MM.1S (cell line): ENCODE measurements around the gene DCP2.

Source experiments
- DNase-seq: peaks from one replicate; pipeline ENCODE4 v3.0.0-alpha.2; 2015
- H2AFZ ChIP-seq: fragments of 300-600 bp; sonication (generic); 2 replicates; pipeline ENCODE4 v1.6.0; 2016; ENCODE audit warnings: antibody characterized with exemption, low read length
- H3F3A ChIP-seq: fragments of 300-600 bp; sonication (generic); 2 replicates; pipeline ENCODE4 v1.6.1; 2016; ENCODE audit warnings: mild to moderate bottlenecking, antibody characterized with exemption, low read length, moderate library complexity, mixed read lengths; ENCODE audit not compliant: insufficient read depth
- H3K27ac ChIP-seq: fragments of 300-600 bp; sonication (generic); 2 replicates; pipeline ENCODE4 v1.5.1; 2016; ENCODE audit warnings: mild to moderate bottlenecking, low read length
- H3K27me3 ChIP-seq: fragments of 300-600 bp; sonication (generic); replicated peaks from 2 replicates; pipeline ENCODE4 v1.6.0; 2016; ENCODE audit warnings: low read length; ENCODE audit not compliant: insufficient read depth
- H3K36me3 ChIP-seq: fragments of 300-600 bp; sonication (generic); replicated peaks from 2 replicates; pipeline ENCODE4 v1.6.1; 2016; ENCODE audit warnings: mild to moderate bottlenecking, low read length, mixed read lengths; ENCODE audit not compliant: insufficient read depth
- H3K4me1 ChIP-seq: fragments of 300-600 bp; sonication (generic); 2 replicates; pipeline ENCODE4 v1.6.1; 2016; ENCODE audit warnings: low read length, mixed read lengths
- H3K4me2 ChIP-seq: fragments of 300-600 bp; sonication (generic); 2 replicates; pipeline ENCODE4 v1.6.0; 2016; ENCODE audit warnings: low read depth, low read length
- H3K4me3 ChIP-seq: fragments of 300-600 bp; sonication (generic); 2 replicates; pipeline ENCODE4 v1.5.1; 2016; ENCODE audit warnings: low read length, mixed read lengths
- H3K79me2 ChIP-seq: fragments of 300-600 bp; sonication (generic); 2 replicates; pipeline ENCODE4 v1.6.1; 2016; ENCODE audit warnings: mixed run types, low read length, mixed read lengths
- H3K9ac ChIP-seq: fragments of 300-600 bp; sonication (generic); 2 replicates; pipeline ENCODE4 v1.6.1; 2016; ENCODE audit warnings: low read length, mixed read lengths
- H3K9me2 ChIP-seq: fragments of 300-600 bp; sonication (generic); replicated peaks from 2 replicates; pipeline ENCODE4 v1.6.1; 2016; ENCODE audit warnings: mild to moderate bottlenecking, low read length, mixed read lengths; ENCODE audit not compliant: insufficient read depth
- H3K9me3 ChIP-seq: fragments of 300-600 bp; sonication (generic); replicated peaks from 2 replicates; pipeline ENCODE4 v1.6.1; 2016; ENCODE audit warnings: mild to moderate bottlenecking, low read length, mixed read lengths; ENCODE audit not compliant: insufficient read depth
- H4K20me1 ChIP-seq: fragments of 300-600 bp; sonication (generic); 2 replicates; pipeline ENCODE4 v1.6.1; 2016; ENCODE audit warnings: mild to moderate bottlenecking, low read length, moderate library complexity, mixed read lengths; ENCODE audit not compliant: insufficient read depth
- EZH2 ChIP-seq: fragments of 300-600 bp; sonication (generic); optimal IDR thresholded peaks from 2 replicates; pipeline ENCODE3; 2017; ENCODE audit warnings: low read depth, mild to moderate bottlenecking, antibody characterized with exemption, low read length, mixed read lengths
- EZH2phosphoT487 ChIP-seq: fragments of 300-600 bp; sonication (generic); IDR thresholded peaks from 2 replicates; pipeline ENCODE4 v1.6.1; 2018; ENCODE audit warnings: antibody characterized with exemption, low read length
- TF ChIP-seq, protein P1 (sequence below): fragments of 300-600 bp; sonication (generic); IDR thresholded peaks from 2 replicates; pipeline ENCODE4 v1.5.1; 2016; ENCODE audit warnings: antibody characterized with exemption, low read length, mixed read lengths

The DCP2 gene

DNA sequence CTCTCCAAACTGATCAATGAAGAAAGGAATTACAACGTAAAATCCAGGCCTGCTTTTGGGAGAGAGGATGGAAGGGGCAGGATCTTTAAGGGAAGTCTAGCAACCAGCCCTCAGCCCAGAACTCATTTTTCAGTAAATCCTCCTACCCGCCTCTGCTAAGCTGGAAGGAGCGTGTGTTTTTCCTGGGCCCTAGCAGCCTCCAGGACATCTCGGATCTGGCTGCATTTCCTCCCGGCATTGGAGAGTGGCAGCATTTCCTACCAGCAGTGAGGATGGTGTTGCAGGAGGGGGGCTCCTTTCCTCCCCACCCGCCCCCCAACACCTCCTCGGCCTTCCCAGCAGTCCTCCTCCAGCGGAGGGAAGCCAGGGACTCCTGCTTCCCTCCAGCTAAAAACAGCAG, 54.5 kb downstream of the DCP2 start:
- Histone ChIP-seq H3K4me1 (no peaks in the 10 kb centered on the region), H3K9me2 (no peaks in the 10 kb centered on the region), H2AFZ (no peak overlapping the region), H3F3A (no peaks in the 10 kb centered on the region; the same call in 1 of the 2 replicates), H3K79me2 (0 out of 2 replicates have a peak, but pooled peaks cover 4% of the 10 kb centered on the region), H3K4me2 (no peak overlapping the region), H3K27me3 (no peaks in the 10 kb centered on the region), H3K27ac (no peak overlapping the region), H3K36me3 (peaks cover 11% of the 10 kb centered on the region; the same call in 1 of the 2 replicates), H4K20me1 (no peaks in the 10 kb centered on the region), H3K9ac (no peak overlapping the region), H3K9me3 (no peaks in the 10 kb centered on the region), H3K4me3 (no peak overlapping the region)
- no peak for DNase-seq
- TF ChIP-seq EZH2 (no peak), EZH2phosphoT487 (no peak)
- TF ChIP-seq, protein P1, sequence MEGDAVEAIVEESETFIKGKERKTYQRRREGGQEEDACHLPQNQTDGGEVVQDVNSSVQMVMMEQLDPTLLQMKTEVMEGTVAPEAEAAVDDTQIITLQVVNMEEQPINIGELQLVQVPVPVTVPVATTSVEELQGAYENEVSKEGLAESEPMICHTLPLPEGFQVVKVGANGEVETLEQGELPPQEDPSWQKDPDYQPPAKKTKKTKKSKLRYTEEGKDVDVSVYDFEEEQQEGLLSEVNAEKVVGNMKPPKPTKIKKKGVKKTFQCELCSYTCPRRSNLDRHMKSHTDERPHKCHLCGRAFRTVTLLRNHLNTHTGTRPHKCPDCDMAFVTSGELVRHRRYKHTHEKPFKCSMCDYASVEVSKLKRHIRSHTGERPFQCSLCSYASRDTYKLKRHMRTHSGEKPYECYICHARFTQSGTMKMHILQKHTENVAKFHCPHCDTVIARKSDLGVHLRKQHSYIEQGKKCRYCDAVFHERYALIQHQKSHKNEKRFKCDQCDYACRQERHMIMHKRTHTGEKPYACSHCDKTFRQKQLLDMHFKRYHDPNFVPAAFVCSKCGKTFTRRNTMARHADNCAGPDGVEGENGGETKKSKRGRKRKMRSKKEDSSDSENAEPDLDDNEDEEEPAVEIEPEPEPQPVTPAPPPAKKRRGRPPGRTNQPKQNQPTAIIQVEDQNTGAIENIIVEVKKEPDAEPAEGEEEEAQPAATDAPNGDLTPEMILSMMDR, result no peak

DNA sequence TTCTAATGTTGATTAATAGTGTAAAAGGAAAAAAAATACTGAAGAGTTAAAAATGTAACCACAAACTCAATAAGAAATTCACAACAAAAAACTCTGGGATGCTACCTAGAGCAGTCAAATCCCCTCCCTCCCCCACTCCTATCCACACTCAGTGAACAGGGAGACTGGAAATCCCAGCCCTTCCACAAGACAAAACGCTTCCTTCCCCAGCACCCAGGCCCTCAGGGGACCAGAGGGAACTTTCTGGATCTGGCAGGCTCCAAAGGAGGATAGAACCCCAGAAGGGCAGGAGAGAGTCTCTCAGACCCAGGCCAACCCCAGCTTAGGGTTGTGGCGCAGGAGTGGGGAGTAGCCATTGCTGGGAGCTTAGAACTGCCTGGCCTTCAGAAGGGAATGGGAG, 55.0 kb downstream of the DCP2 start:
- no peak for DNase-seq
- Histone ChIP-seq H3K4me2 (no peak overlapping the region), H3K9me3 (no peaks in the 10 kb centered on the region), H3F3A (no peaks in the 10 kb centered on the region; the same call in 1 of the 2 replicates), H3K4me1 (no peaks in the 10 kb centered on the region), H3K4me3 (no peak overlapping the region), H3K27ac (no peak overlapping the region), H3K9me2 (no peaks in the 10 kb centered on the region), H4K20me1 (no peaks in the 10 kb centered on the region), H3K79me2 (0 out of 2 replicates have a peak, but pooled peaks cover 4% of the 10 kb centered on the region), H3K27me3 (no peaks in the 10 kb centered on the region), H3K36me3 (peaks cover 9% of the 10 kb centered on the region; the same call in 1 of the 2 replicates), H2AFZ (no peak overlapping the region), H3K9ac (no peak overlapping the region)
- TF ChIP-seq EZH2, result no peak
- TF ChIP-seq, protein P1, result no peak
- TF ChIP-seq EZH2phosphoT487, result no peak

DNA sequence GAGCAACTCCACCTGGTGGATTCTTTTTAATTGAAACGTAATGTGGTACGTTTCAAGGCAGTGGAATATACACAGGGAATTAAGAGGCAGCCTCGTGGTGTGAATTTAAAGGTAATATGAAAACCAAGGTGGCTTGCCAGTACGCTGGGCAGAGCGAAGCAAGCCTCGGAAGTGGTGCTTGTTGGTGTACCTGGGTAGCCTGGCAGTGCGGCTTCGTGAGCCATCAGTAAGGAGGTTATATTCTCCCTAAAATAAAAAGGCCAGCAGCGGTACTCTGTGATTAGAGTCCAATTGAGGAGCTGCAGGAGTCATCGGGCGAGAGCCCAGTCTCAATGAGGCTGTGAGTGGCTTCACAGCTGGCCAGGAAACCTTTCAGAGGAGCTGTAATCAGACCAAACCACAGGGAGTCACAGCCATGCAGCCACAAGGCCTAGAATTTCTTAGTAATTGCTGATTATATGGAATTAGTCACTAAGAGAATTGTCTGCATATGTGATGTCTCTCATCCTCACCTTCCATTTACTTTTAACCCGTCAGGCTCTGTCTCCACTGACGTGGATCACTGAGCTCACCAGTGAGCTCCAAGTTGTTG, 57.7 kb downstream of the DCP2 start:
- H3K4me2 ChIP-seq, result no peak overlapping the region
- H3K9me2 ChIP-seq, result no peaks in the 10 kb centered on the region
- no peaks in the 10 kb centered on the region for H4K20me1 ChIP-seq
- H3K27ac ChIP-seq, result no peak overlapping the region
- no peaks in the 10 kb centered on the region for H3K79me2 ChIP-seq
- no peak overlapping the region for H2AFZ ChIP-seq
- no peaks in the 10 kb centered on the region for H3K27me3 ChIP-seq
- TF ChIP-seq, protein P1, result no peak
- TF ChIP-seq EZH2phosphoT487, result no peak
- no peak for TF ChIP-seq EZH2
- H3K36me3 ChIP-seq, result no peaks in the 10 kb centered on the region; the same call in 1 of the 2 replicates
- no peak overlapping the region for H3K9ac ChIP-seq
- no peaks in the 10 kb centered on the region for H3K4me1 ChIP-seq
- H3K4me3 ChIP-seq, result no peak overlapping the region
- no peaks in the 10 kb centered on the region; the same call in 1 of the 2 replicates for H3F3A ChIP-seq
- no peak for DNase-seq
- no peaks in the 10 kb centered on the region for H3K9me3 ChIP-seq
